NB4 (cell line): ENCODE data around the gene DLX1.
A peak's percentile ranks its signal among the peaks of the same experiment; 100 is the strongest.

Source experiments
- DNase-seq: peaks from one replicate; pipeline ENCODE4 v3.0.0; 2010; ENCODE audit warnings: low read depth
- H3K4me3 ChIP-seq: one replicate; pipeline ENCODE4 v1.5.1; 2011; ENCODE audit warnings: mild to moderate bottlenecking, low read depth, low read length, moderate library complexity
- MYC ChIP-seq: IDR thresholded peaks from 2 replicates; pipeline ENCODE4 v1.6.1; 2011; ENCODE audit warnings: low read depth, low read length
- POLR2A ChIP-seq: IDR thresholded peaks from 2 replicates; pipeline ENCODE4 v1.6.1; 2011; ENCODE audit warnings: mild to moderate bottlenecking; ENCODE audit not compliant: insufficient read length; ENCODE audit errors: extremely low read depth
- TF ChIP-seq, protein P1 (sequence below): IDR thresholded peaks from one replicate; pipeline ENCODE4 v1.5.1; 2012; ENCODE audit warnings: low read depth, low read length
- TF ChIP-seq, protein P2 (sequence below): IDR thresholded peaks from 2 replicates; pipeline ENCODE4 v1.6.1; 2011; ENCODE audit warnings: low read depth, low read length

Gene DLX1

DNA sequence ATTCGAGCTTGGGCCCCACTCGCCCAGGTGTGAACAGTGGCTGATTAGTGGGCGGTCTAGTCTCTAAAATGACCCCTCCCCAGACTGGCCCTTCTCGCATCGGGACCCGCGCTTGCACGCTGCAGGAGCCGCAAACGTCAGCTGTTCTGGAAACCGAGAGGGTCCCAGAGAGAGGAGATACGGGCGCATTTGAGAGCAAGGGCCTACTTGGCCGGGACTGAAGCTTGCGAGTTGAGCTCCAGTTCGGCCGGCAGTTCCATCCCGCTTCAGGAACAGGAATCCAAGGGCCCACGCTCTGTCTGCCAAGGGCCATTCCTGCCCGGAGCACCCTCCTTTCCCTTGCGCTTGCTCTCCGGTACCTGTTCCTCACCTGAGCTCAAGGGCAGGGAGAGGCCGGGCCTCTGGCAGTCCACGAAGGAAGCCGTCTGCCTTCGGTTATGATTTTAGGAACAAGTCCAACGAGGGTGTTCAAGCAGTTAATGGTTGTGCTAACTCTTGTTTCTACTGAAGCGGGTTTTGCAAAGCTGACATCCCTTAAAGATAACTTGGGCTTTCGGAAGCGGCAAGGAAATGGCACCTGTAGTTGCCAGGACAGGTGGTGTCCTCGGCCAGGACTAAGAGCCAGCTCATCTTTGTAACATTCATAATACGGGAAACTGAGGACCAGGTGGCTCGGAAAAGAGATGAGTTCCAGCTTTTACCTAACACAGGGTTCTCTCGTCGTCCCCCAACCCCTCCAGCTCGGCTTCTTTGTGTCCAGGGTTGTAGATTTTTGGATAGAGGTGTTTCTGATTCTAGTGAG is 3.9 kb upstream of the DLX1 start:
- no peak overlapping the region for H3K4me3 ChIP-seq
- DNase-seq: no peak
- TF ChIP-seq, protein P1, sequence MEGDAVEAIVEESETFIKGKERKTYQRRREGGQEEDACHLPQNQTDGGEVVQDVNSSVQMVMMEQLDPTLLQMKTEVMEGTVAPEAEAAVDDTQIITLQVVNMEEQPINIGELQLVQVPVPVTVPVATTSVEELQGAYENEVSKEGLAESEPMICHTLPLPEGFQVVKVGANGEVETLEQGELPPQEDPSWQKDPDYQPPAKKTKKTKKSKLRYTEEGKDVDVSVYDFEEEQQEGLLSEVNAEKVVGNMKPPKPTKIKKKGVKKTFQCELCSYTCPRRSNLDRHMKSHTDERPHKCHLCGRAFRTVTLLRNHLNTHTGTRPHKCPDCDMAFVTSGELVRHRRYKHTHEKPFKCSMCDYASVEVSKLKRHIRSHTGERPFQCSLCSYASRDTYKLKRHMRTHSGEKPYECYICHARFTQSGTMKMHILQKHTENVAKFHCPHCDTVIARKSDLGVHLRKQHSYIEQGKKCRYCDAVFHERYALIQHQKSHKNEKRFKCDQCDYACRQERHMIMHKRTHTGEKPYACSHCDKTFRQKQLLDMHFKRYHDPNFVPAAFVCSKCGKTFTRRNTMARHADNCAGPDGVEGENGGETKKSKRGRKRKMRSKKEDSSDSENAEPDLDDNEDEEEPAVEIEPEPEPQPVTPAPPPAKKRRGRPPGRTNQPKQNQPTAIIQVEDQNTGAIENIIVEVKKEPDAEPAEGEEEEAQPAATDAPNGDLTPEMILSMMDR: no peak
- TF ChIP-seq, protein P2, sequence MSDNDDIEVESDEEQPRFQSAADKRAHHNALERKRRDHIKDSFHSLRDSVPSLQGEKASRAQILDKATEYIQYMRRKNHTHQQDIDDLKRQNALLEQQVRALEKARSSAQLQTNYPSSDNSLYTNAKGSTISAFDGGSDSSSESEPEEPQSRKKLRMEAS: no peak
- TF ChIP-seq MYC (no peak), POLR2A (no peak)

DNA sequence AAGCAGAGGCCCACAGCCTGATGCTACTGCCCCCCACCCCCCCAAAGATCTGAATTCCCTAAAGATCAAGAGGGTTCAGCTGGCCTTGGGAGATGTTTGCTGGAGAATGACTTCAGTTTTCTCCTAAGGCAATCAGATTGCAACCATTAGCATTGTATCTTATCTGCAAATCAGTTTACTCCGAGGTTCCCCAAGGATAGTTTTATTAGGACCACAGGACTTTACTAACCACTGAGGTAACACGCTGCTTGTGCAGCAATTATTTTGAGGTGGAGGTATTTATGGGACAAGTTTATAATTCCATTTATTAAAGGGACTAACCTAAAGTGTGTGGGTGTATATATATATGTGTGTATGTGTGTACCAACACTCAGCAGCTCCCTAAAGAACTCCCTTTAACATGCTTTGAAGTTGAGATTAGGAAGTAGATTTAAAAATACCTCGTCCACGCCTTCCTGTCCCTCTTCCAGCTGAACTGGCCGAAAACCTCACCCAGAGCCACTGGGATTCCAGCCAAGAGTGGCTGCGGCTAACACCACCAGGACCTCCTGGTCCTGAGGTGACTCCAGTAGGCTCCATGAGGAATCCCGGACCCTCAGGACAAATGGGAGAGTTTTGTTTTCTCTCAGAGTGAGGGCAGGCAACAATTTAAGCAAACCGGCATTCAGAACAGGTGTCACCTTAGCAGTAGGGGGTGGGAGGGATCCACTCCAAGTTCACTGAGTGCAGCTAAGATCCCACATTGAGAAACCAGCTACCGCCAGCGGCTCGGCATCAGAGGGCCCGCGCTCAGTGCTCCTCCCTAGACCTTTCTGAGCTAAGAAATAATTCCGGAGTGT is 3.0 kb upstream of the DLX1 start:
- TF ChIP-seq, protein P1: no peak
- no peak for TF ChIP-seq POLR2A
- TF ChIP-seq MYC: no peak
- TF ChIP-seq, protein P2: no peak
- peak; percentile 41 for DNase-seq
- H3K4me3 ChIP-seq: no peak overlapping the region

DNA sequence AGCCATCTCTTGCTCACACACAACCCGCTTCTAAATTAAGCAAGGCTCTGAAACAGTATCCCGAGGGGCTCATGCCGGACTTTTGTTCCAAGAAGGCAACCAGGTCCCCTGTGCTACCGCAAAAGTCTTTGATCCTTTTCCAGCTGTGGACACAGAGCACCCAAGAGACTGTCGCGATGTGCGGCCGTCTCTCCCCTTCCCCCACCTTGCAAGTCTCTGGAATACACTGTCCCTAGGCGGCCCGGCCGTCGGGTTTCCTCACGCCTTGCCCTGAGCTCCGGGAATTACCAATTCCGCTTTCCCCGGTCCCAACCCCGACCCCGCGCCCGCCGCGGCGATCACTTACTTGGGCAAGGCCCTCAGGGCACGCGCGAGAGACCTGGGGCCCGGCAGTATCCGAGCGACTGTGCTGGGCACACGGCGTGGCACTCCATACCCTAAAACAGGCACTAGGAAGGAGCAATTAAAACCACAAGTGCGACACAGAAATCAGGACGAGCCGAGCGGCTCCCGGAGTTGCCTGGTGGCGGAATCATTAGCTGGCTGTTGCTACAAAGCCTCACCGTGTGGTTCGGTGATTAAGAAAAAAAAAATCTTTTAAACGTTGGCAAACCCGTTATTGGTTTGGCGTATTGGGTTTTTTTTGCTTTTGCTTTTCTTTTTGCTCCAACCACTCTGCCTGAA is 2.2 kb upstream of the DLX1 start:
- peak overlapping the region; percentile 43 for H3K4me3 ChIP-seq
- peak; percentile 37 for DNase-seq
- TF ChIP-seq, protein P2: no peak
- TF ChIP-seq MYC: no peak
- no peak for TF ChIP-seq POLR2A
- TF ChIP-seq, protein P1: no peak

DNA sequence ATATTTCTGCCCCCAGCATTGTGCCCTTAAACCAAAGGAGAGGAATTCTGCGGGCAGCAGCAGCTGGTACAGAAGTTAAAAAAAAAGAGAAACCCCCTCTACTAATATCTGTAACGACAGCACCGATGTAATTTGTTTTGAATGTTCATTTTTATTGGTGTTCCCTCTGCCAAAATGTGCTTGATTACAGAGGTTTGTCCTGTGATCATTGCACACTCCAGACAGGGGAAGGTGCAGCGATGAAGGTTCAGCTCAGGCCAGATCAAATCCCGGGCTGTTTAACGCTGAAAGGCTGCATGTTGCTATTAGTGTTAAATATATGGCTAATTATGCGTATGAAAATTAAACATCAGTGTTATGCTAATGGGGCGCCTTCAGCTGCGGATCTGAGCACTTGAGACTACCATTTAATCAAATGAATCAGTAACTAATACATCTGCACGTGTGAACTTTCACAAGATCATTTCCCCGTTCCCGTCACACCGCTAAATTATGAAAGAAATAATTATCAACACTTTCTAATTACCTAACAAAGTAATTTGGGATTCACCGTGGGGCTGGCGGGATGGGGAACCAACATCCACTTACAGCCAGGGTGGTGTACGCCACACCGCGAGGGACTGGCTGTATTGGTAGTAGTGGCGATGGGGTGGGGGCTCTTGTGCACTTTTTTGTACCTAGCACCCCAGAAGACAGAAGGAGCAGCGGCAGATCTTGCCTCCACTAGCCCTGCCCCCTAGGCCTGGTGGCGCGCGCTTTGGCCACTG is 1.5 kb upstream of the DLX1 start:
- TF ChIP-seq, protein P1: no peak
- TF ChIP-seq MYC (no peak), POLR2A (no peak)
- TF ChIP-seq, protein P2: no peak
- DNase-seq: no peak
- H3K4me3 ChIP-seq: peak overlapping the region; percentile 43

DNA sequence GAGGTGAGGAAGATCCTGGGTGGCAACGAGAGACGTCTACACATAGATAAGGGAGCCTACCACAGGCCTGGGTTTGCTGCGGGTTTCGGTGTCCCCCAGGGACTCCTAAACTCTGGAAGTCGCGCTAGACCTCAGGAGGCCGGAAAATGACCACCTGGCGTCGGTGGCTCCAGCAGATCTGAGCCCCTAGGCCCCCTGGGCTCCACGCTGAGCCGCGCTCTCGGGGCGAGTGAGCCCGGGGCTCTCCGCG is 987 bp upstream of the DLX1 start:
- peak overlapping the region; percentile 53 for H3K4me3 ChIP-seq
- peak; percentile 74 for DNase-seq
- TF ChIP-seq POLR2A: peak; percentile 10
- TF ChIP-seq, protein P2: no peak
